Measurements from ENCODE around the gene ARMC10.
A peak's percentile ranks its signal among the peaks of the same experiment; 100 is the strongest.
"Not testable (repeated sequence)": the region's sequence is repeated elsewhere in the genome, so short reads cannot be mapped to it uniquely, and the experiment has no call there.

Gene ARMC10

DNA sequence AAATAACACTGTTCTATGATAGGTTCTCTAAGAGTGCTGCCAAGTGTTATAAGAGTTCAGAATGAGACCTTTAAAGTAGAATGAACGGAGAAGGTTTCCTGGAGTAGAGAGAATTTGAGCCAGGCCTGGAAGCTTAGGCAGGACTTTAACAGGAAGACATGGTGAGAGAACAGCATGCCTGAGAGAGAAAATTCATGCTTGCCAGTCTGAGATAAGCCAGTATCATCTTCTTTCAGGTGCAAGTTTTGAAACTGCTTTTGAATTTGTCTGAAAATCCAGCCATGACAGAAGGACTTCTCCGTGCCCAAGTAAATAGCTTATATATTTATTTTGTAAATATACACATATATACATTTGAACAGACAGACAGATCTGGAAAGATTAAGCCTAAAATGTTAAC, 22.1 kb downstream of the ARMC10 start:
- no peak for DNase-seq (ENCODE audit: low read depth)
- TF ChIP-seq, protein P1, sequence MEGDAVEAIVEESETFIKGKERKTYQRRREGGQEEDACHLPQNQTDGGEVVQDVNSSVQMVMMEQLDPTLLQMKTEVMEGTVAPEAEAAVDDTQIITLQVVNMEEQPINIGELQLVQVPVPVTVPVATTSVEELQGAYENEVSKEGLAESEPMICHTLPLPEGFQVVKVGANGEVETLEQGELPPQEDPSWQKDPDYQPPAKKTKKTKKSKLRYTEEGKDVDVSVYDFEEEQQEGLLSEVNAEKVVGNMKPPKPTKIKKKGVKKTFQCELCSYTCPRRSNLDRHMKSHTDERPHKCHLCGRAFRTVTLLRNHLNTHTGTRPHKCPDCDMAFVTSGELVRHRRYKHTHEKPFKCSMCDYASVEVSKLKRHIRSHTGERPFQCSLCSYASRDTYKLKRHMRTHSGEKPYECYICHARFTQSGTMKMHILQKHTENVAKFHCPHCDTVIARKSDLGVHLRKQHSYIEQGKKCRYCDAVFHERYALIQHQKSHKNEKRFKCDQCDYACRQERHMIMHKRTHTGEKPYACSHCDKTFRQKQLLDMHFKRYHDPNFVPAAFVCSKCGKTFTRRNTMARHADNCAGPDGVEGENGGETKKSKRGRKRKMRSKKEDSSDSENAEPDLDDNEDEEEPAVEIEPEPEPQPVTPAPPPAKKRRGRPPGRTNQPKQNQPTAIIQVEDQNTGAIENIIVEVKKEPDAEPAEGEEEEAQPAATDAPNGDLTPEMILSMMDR (conservative IDR thresholded peaks at IDR 0.05; ENCODE audit: low read length) = no peak
- no peak overlapping the region for H3K4me3 ChIP-seq (ENCODE audit: low read length)

GRCh38 chr7:103100348-103100747, 25.4 kb downstream of the ARMC10 start:
- TF ChIP-seq, protein P1 (conservative IDR thresholded peaks at IDR 0.05; ENCODE audit: low read length) = no peak
- no peak for DNase-seq (ENCODE audit: low read depth)

GRCh38 chr7:103101543-103101942, 26.6 kb downstream of the ARMC10 start:
- no peak overlapping the region for H3K4me3 ChIP-seq (ENCODE audit: low read length)
- TF ChIP-seq, protein P1 (conservative IDR thresholded peaks at IDR 0.05; ENCODE audit: low read length) = no peak
- no peak for DNase-seq (ENCODE audit: low read depth)

More at GRCh38 chr7:103100348-103100747, 25.4 kb downstream of the ARMC10 start:
- H3K4me3 ChIP-seq (ENCODE audit: low read length) = no peak overlapping the region

DNA sequence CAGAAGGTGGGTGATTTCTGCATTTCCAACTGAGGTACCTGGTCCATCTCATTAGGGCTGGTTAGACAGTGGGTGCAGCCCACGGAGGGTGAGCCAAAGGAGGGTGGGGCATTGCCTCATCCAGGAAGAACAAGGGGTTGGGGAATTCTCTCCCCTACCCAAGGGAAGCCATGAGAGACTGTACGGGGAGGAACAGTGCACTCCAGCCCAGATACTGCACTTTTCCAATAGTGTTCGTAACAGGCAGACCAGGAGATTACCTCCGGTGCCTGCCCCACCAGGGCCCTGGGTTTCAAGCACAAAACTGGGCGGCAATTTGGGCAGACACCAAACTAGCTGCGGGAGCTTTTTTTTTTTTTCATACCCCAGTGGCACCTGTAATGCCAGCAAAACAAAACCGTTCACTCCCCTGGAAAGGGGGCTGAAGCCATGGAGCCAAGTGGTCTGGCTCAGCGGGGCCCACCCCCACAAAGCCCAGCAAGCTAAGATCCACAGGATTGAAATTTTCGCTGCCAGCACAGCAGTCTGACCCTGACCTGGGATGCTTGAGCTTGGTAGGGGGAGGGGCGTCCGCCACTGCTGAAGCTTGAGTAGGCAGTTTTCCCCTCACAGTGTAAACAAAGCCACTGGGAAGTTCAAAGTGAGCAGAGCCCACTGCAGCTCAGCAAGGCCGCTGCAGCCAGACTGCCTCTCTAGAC, 31.2 kb downstream of the ARMC10 start:
- TF ChIP-seq, protein P1 (conservative IDR thresholded peaks at IDR 0.05; ENCODE audit: low read length) = no peak
- no peak for DNase-seq (ENCODE audit: low read depth)
- no peak overlapping the region for H3K4me3 ChIP-seq (ENCODE audit: low read length)

GRCh38 chr7:103106703-103107070, 31.7 kb downstream of the ARMC10 start:
- DNase-seq (ENCODE audit: low read depth) = not testable (repeated sequence)

GRCh38 chr7:103113164-103113563, 38.2 kb downstream of the ARMC10 start:
- DNase-seq (ENCODE audit: low read depth) = peak; percentile 96
- TF ChIP-seq, protein P1 (conservative IDR thresholded peaks at IDR 0.05; ENCODE audit: low read length) = no peak
- H3K4me3 ChIP-seq (ENCODE audit: low read length) = no peak overlapping the region

More at GRCh38 chr7:103106703-103107070, 31.7 kb downstream of the ARMC10 start:
- not testable (repeated sequence) for H3K4me3 ChIP-seq (ENCODE audit: low read length)

GRCh38 chr7:103114576-103115008, 39.7 kb downstream of the ARMC10 start:
- TF ChIP-seq, protein P1 (conservative IDR thresholded peaks at IDR 0.05; ENCODE audit: low read length) = no peak
- peak; percentile 40 for DNase-seq (ENCODE audit: low read depth)
- no peak overlapping the region for H3K4me3 ChIP-seq (ENCODE audit: low read length)

All from AG10803 (cell line).